GM12878 (cell line): ENCODE measurements around the gene SECTM1. TPM values are rescaled to one million over a fixed set of nuclear protein-coding genes. Genes with fewer than 3 reads are reported as not detected.

Experiments used
- BHLHE40 ChIP-seq, 2 experiments: fragments of 450-650 bp in 1 of 2; IDR thresholded peaks; 2 replicates each; pipeline ENCODE4 v1.6.1; 2011 to 2017; ENCODE audit warnings: low read depth in 2 of 2, borderline replicate concordance in 1 of 2, improper control_type of control experiment in 1 of 2, low read length in 1 of 2, mild to moderate bottlenecking in 1 of 2
- CEBPB ChIP-seq, 2 experiments: fragments of 150-350 bp in 1 of 2; IDR thresholded peaks; 2 replicates each; pipeline ENCODE4 v1.6.1; 2012 to 2014; ENCODE audit warnings: low read depth in 2 of 2, low read length in 2 of 2, borderline replicate concordance in 1 of 2, inconsistent platforms in 1 of 2
- CREM ChIP-seq: IDR thresholded peaks from 2 replicates; pipeline ENCODE4 v1.6.1; 2014; ENCODE audit warnings: antibody characterized with exemption, low read depth
- EZH2 ChIP-seq: IDR thresholded peaks from 2 replicates; pipeline ENCODE4 v1.6.1; 2012; ENCODE audit warnings: low read depth, mild to moderate bottlenecking, control low read depth, inconsistent platforms, low read length, borderline replicate concordance; ENCODE audit not compliant: control insufficient read depth
- HDAC2 ChIP-seq: fragments of 200-600 bp; sonication (generic); IDR thresholded peaks from 2 replicates; pipeline ENCODE4 v1.6.1; 2017
- KAT2A ChIP-seq: conservative IDR thresholded peaks from 2 replicates; pipeline ENCODE4 v1.6.1; 2011; ENCODE audit warnings: low read depth, low read length; ENCODE audit not compliant: control insufficient read depth
- MEF2B ChIP-seq: fragments of 450-650 bp; IDR thresholded peaks from 2 replicates; pipeline ENCODE4 v1.6.1; 2018; ENCODE audit warnings: mild to moderate bottlenecking, moderate library complexity; ENCODE audit not compliant: partially characterized antibody, poor library complexity, severe bottlenecking
- MTA3 ChIP-seq: IDR thresholded peaks from 2 replicates; pipeline ENCODE4 v1.6.1; 2012; ENCODE audit warnings: low read length, inconsistent platforms, borderline replicate concordance
- MYB ChIP-seq: fragments of 150-350 bp; IDR thresholded peaks from 2 replicates; pipeline ENCODE4 v1.6.1; 2014; ENCODE audit warnings: mild to moderate bottlenecking, low read depth, low read length, borderline replicate concordance
- PBX3 ChIP-seq: IDR thresholded peaks from 2 replicates; pipeline ENCODE4 v1.6.1; 2011; ENCODE audit warnings: mild to moderate bottlenecking, low read depth, low read length, moderate library complexity; ENCODE audit not compliant: insufficient replicate concordance
- SMAD1 ChIP-seq: fragments of 450-650 bp; IDR thresholded peaks from 2 replicates; pipeline ENCODE4 v1.6.1; 2018; ENCODE audit warnings: mild to moderate bottlenecking, low read depth; ENCODE audit not compliant: partially characterized antibody
- SMC3 ChIP-seq: IDR thresholded peaks from 2 replicates; pipeline ENCODE4 v1.6.1; 2011; ENCODE audit warnings: low read length, improper control_type of control experiment, borderline replicate concordance
- STAT1 ChIP-seq: fragments of 450-650 bp; conservative IDR thresholded peaks from 2 replicates; pipeline ENCODE4 v1.6.1; 2014; ENCODE audit warnings: antibody characterized with exemption, mild to moderate bottlenecking
- STAT3 ChIP-seq: IDR thresholded peaks from 2 replicates; pipeline ENCODE4 v1.6.1; 2011; ENCODE audit warnings: low read depth, low read length, improper control_type of control experiment
- SUZ12 ChIP-seq: fragments of 200-600 bp; sonication (generic); IDR thresholded peaks from one replicate; pipeline ENCODE4 v1.6.1; 2018; ENCODE audit warnings: antibody characterized with exemption, mild to moderate bottlenecking; ENCODE audit not compliant: unreplicated experiment
- TBL1XR1 ChIP-seq: IDR thresholded peaks from 2 replicates; pipeline ENCODE4 v1.6.1; 2012; ENCODE audit warnings: low read depth, low read length, improper control_type of control experiment
- ZNF687 ChIP-seq: fragments of 450-650 bp; IDR thresholded peaks from 2 replicates; pipeline ENCODE4 v1.6.1; 2017; ENCODE audit warnings: mild to moderate bottlenecking, moderate library complexity
- polyA plus RNA-seq, 11 experiments: library from polyadenylated mRNA; depleted of rRNA in 4 of 11; unstranded in 6 of 11; stranded (reverse) in 5 of 11; fragments of >200 nt; fragmentation: Nextera tagmentation in 4 of 11; fragmentation: Illumina TruSeq in 1 of 11; extraction: Ambion mirVana in 4 of 11; extraction: Trizol in 1 of 11; gene quantifications; 1 replicate in 1 of 11; 2 replicates in 10 of 11; pipeline versions ENCODE4 v1.2.1 to v1.2.3, GENCODE V29; 2011 to 2016; ENCODE audit warnings: inconsistent platforms in 2 of 11, missing spikeins in 2 of 11, low read depth in 1 of 11
- total RNA-seq, 4 experiments: library from RNA; depleted of rRNA in 3 of 4; stranded (reverse); fragments of >200 nt in 3 of 4; fragmentation: Illumina TruSeq in 1 of 4; extraction: Trizol in 1 of 4; gene quantifications; 2 replicates each; pipeline versions ENCODE4 v1.2.1 to v1.2.3, GENCODE V29; 2013 to 2021
- TF ChIP-seq, protein P1 (sequence below): fragments of 450-650 bp; formaldehyde crosslinking; IDR thresholded peaks from 2 replicates; pipeline ENCODE4 v1.4.0; 2020; ENCODE audit warnings: mild to moderate bottlenecking, moderate library complexity

SECTM1 gene
- total and polyA plus RNA-seq, 10 of the 15 experiments (the other 5 are each of a cell fraction or from before 2014, with no cell fraction given): 0.10 to 0.13 (median 0.12) TPM; not detected in 7

DNA sequence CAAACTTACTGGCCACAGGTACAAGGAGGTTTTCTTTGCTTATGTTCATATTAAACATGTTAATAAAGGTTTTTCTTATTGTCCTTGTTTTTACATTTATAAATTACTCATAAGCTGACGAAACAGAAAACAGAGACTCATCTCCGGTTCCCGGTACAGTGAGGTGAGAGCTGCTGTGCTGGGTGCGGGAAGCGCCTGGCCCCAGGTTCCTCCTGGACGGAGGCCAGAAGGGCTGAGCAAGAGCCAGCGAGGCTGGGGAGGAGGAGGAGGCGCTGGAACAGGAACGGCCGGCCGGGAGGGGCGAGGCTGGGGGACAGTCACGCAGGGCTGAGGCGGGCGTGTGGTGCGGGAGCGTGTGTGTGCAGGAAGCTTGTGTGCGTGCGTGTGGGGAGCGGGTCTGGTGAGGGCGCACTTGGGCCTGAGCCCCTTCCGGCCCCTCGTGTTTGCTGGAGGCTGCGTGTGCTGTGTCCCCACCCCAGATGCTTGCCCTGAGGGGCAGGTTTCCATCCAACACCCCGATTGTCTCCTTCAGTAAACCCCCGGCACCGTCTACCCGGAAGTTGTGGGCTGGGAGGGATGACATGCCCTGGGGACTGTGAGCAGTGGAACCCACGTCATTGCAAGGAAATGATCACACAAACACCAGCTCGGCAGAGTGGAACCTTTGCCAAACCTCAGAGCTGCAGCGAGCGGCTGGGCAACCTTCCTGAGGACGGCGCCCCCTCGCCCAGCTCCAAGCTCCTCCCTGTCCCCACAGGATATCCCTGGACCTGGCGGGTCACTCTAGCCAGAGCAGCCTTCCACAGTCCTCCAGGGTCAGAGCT lies 35.6 kb downstream of the SECTM1 start (continued):
- TF ChIP-seq CEBPB (IDR thresholded peaks at IDR 0.05; ENCODE audit: borderline replicate concordance in 1 of 2, low read depth in 2 of 2, low read length in 2 of 2): no peak
- TF ChIP-seq MEF2B: peak; percentile 91
- no peak for TF ChIP-seq STAT1
- TF ChIP-seq STAT3: peak; percentile 58; the same call in 1 of the 2 replicates
- TF ChIP-seq KAT2A: no peak
- no peak for TF ChIP-seq SMC3
- TF ChIP-seq PBX3: no peak
- peak; percentile 97 for TF ChIP-seq CREM
- no peak for TF ChIP-seq SUZ12
- no peak for TF ChIP-seq EZH2
- TF ChIP-seq MTA3: 0 out of 2 replicates have a peak, but pooled peaks have one; percentile 34
- TF ChIP-seq HDAC2: no peak
- TF ChIP-seq, protein P1, sequence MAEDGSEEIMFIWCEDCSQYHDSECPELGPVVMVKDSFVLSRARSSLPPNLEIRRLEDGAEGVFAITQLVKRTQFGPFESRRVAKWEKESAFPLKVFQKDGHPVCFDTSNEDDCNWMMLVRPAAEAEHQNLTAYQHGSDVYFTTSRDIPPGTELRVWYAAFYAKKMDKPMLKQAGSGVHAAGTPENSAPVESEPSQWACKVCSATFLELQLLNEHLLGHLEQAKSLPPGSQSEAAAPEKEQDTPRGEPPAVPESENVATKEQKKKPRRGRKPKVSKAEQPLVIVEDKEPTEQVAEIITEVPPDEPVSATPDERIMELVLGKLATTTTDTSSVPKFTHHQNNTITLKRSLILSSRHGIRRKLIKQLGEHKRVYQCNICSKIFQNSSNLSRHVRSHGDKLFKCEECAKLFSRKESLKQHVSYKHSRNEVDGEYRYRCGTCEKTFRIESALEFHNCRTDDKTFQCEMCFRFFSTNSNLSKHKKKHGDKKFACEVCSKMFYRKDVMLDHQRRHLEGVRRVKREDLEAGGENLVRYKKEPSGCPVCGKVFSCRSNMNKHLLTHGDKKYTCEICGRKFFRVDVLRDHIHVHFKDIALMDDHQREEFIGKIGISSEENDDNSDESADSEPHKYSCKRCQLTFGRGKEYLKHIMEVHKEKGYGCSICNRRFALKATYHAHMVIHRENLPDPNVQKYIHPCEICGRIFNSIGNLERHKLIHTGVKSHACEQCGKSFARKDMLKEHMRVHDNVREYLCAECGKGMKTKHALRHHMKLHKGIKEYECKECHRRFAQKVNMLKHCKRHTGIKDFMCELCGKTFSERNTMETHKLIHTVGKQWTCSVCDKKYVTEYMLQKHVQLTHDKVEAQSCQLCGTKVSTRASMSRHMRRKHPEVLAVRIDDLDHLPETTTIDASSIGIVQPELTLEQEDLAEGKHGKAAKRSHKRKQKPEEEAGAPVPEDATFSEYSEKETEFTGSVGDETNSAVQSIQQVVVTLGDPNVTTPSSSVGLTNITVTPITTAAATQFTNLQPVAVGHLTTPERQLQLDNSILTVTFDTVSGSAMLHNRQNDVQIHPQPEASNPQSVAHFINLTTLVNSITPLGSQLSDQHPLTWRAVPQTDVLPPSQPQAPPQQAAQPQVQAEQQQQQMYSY (CRISPR knock-in tag): no peak
- peak; percentile 92 for TF ChIP-seq ZNF687
- TF ChIP-seq TBL1XR1: no peak
- peak; percentile 68 to 76; a peak in 3 of 4 replicates for TF ChIP-seq BHLHE40 (IDR thresholded peaks at IDR 0.05; ENCODE audit: borderline replicate concordance in 1 of 2, low read depth in 2 of 2, low read length in 1 of 2)
- peak; percentile 73 for TF ChIP-seq SMAD1
- no peak for TF ChIP-seq MYB
